ENCODE results near the gene ID4. TPM values are rescaled to one million over a fixed set of nuclear protein-coding genes. Genes with fewer than 3 reads are reported as not detected.

ID4 gene
- total RNA-seq, 2 experiments from 2014 or later = not detected

GRCh38 chr6:19811397-19812079, 25.6 kb upstream of the ID4 start:
- ChIA-PET CTCF (no interaction called here), POLR2A (no interaction called here)
- H3K27ac Mint-ChIP-seq = no peak overlapping the region
- peaks cover 2% of the 10 kb centered on the region for H3K9me3 Mint-ChIP-seq
- no peak overlapping the region for H3K4me3 Mint-ChIP-seq
- H3K27me3 Mint-ChIP-seq = peaks cover 4% of the 10 kb centered on the region
- H3K4me1 Mint-ChIP-seq (ENCODE audit: low read depth) = no peaks in the 10 kb centered on the region
- DNase-seq = no peak
- no peaks in the 10 kb centered on the region for H3K36me3 Mint-ChIP-seq
- intact Hi-C loops (cut with micrococcal nuclease) = no loop called here

- DNase-seq = no peak
- Mint-ChIP-seq H3K27ac (no peak overlapping the region), H3K4me1 (ENCODE audit: low read depth) (no peaks in the 10 kb centered on the region), H3K4me3 (no peak overlapping the region), H3K9me3 (peaks cover 9% of the 10 kb centered on the region), H3K27me3 (peaks cover 4% of the 10 kb centered on the region), H3K36me3 (no peaks in the 10 kb centered on the region)
- intact Hi-C loops (cut with micrococcal nuclease) = no loop called here
- ChIA-PET CTCF (no interaction called here), POLR2A (no interaction called here)
These were observed 24.6 kb upstream of the ID4 start for GRCh38 chr6:19812512-19813119.

GRCh38 chr6:19818805-19819204, 18.4 kb upstream of the ID4 start:
- Mint-ChIP-seq H3K4me1 (ENCODE audit: low read depth) (no peaks in the 10 kb centered on the region), H3K27ac (no peak overlapping the region), H3K9me3 (peaks cover 8% of the 10 kb centered on the region), H3K36me3 (no peaks in the 10 kb centered on the region), H3K4me3 (no peak overlapping the region), H3K27me3 (no peaks in the 10 kb centered on the region)
- DNase-seq = no peak
- CTCF ChIA-PET = no interaction called here
- POLR2A ChIA-PET = no interaction called here
- intact Hi-C loops (cut with micrococcal nuclease) = no loop called here

- Mint-ChIP-seq H3K4me3 (no peak overlapping the region), H3K9me3 (peaks cover 4% of the 10 kb centered on the region), H3K27ac (no peak overlapping the region), H3K27me3 (no peaks in the 10 kb centered on the region), H3K4me1 (ENCODE audit: low read depth) (no peaks in the 10 kb centered on the region), H3K36me3 (no peaks in the 10 kb centered on the region)
- no peak for DNase-seq
- intact Hi-C loops (cut with micrococcal nuclease) = no loop called here
- POLR2A ChIA-PET = no interaction called here
- CTCF ChIA-PET = no interaction called here
These were observed 12.9 kb upstream of the ID4 start for GRCh38 chr6:19824058-19824807.

GRCh38 chr6:19827247-19827646, 9.9 kb upstream of the ID4 start:
- no peak overlapping the region for H3K27ac Mint-ChIP-seq
- ChIA-PET POLR2A (no interaction called here), CTCF (no interaction called here)
- H3K27me3 Mint-ChIP-seq = no peaks in the 10 kb centered on the region
- peaks cover 4% of the 10 kb centered on the region for H3K9me3 Mint-ChIP-seq
- intact Hi-C loops (cut with micrococcal nuclease) = no loop called here
- no peak overlapping the region for H3K4me3 Mint-ChIP-seq
- H3K4me1 Mint-ChIP-seq (ENCODE audit: low read depth) = no peaks in the 10 kb centered on the region
- no peaks in the 10 kb centered on the region for H3K36me3 Mint-ChIP-seq
- DNase-seq = no peak

- no peaks in the 10 kb centered on the region for H3K27me3 Mint-ChIP-seq
- H3K4me3 Mint-ChIP-seq = no peak overlapping the region
- POLR2A ChIA-PET = no interaction called here
- H3K27ac Mint-ChIP-seq = no peak overlapping the region
- intact Hi-C loops (cut with micrococcal nuclease) = no loop called here
- no peaks in the 10 kb centered on the region for H3K4me1 Mint-ChIP-seq (ENCODE audit: low read depth)
- no peak for DNase-seq
- H3K9me3 Mint-ChIP-seq = peaks cover 4% of the 10 kb centered on the region
- no peaks in the 10 kb centered on the region for H3K36me3 Mint-ChIP-seq
- CTCF ChIA-PET = no interaction called here
These were observed 9.3 kb upstream of the ID4 start for GRCh38 chr6:19827903-19828302.

GRCh38 chr6:19830171-19830570, 7.0 kb upstream of the ID4 start:
- intact Hi-C loops (cut with micrococcal nuclease) = no loop called here

GRCh38 chr6:19831358-19831757, 5.8 kb upstream of the ID4 start:
- no peaks in the 10 kb centered on the region for H3K36me3 Mint-ChIP-seq
- intact Hi-C loops (cut with micrococcal nuclease) = no loop called here
- ChIA-PET CTCF (no interaction called here), POLR2A (no interaction called here)
- H3K27ac Mint-ChIP-seq = no peak overlapping the region
- no peaks in the 10 kb centered on the region for H3K4me1 Mint-ChIP-seq (ENCODE audit: low read depth)
- peaks cover 18% of the 10 kb centered on the region for H3K27me3 Mint-ChIP-seq
- no peak overlapping the region for H3K4me3 Mint-ChIP-seq
- DNase-seq = no peak
- peaks cover 4% of the 10 kb centered on the region for H3K9me3 Mint-ChIP-seq

More at GRCh38 chr6:19830171-19830570, 7.0 kb upstream of the ID4 start:
- no peaks in the 10 kb centered on the region for H3K4me1 Mint-ChIP-seq (ENCODE audit: low read depth)
- CTCF ChIA-PET = no interaction called here
- no peak for DNase-seq
- POLR2A ChIA-PET = no interaction called here
- no peak overlapping the region for H3K4me3 Mint-ChIP-seq
- H3K9me3 Mint-ChIP-seq = peaks cover 4% of the 10 kb centered on the region
- no peak overlapping the region for H3K27ac Mint-ChIP-seq
- peaks cover 9% of the 10 kb centered on the region for H3K27me3 Mint-ChIP-seq
- no peaks in the 10 kb centered on the region for H3K36me3 Mint-ChIP-seq

- Mint-ChIP-seq H3K4me3 (no peak overlapping the region), H3K36me3 (peaks cover under 1% of the 10 kb centered on the region), H3K9me3 (no peaks in the 10 kb centered on the region), H3K27me3 (peaks cover 29% of the 10 kb centered on the region), H3K4me1 (ENCODE audit: low read depth) (peaks cover under 1% of the 10 kb centered on the region), H3K27ac (no peak overlapping the region)
- ChIA-PET POLR2A (no interaction called here), CTCF (no interaction called here)
- intact Hi-C loops (cut with micrococcal nuclease) = no loop called here
- no peak for DNase-seq
These were observed 3.2 kb upstream of the ID4 start for GRCh38 chr6:19833947-19834346.

- POLR2A ChIA-PET = no interaction called here
- Mint-ChIP-seq H3K36me3 (peaks cover 4% of the 10 kb centered on the region), H3K4me3 (no peak overlapping the region), H3K27ac (no peak overlapping the region), H3K4me1 (ENCODE audit: low read depth) (peaks cover 5% of the 10 kb centered on the region), H3K27me3 (peaks cover 36% of the 10 kb centered on the region), H3K9me3 (no peaks in the 10 kb centered on the region)
- no peak for DNase-seq
- CTCF ChIA-PET = no interaction called here
- intact Hi-C loops (cut with micrococcal nuclease) = no loop called here
These were observed 2.3 kb upstream of the ID4 start for GRCh38 chr6:19834858-19835257.

- ChIA-PET POLR2A (no interaction called here), CTCF (no interaction called here)
- Mint-ChIP-seq H3K4me3 (no peak overlapping the region), H3K27ac (no peak overlapping the region), H3K9me3 (no peaks in the 10 kb centered on the region), H3K27me3 (peaks cover 42% of the 10 kb centered on the region), H3K36me3 (peaks cover 4% of the 10 kb centered on the region), H3K4me1 (ENCODE audit: low read depth) (peaks cover 5% of the 10 kb centered on the region)
- DNase-seq = no peak
- intact Hi-C loops (cut with micrococcal nuclease) = no loop called here
These were observed 1.6 kb upstream of the ID4 start for GRCh38 chr6:19835605-19836004.

GRCh38 chr6:19837511-19838441, 606 bp downstream of the ID4 start:
- ChIA-PET CTCF (no interaction called here), POLR2A (no interaction called here)
- DNase-seq = no peak
- H3K9me3 Mint-ChIP-seq = no peaks in the 10 kb centered on the region
- H3K4me3 Mint-ChIP-seq = no peak overlapping the region
- peaks cover 43% of the 10 kb centered on the region for H3K27me3 Mint-ChIP-seq
- intact Hi-C loops (cut with micrococcal nuclease) = no loop called here
- peaks cover 4% of the 10 kb centered on the region for H3K36me3 Mint-ChIP-seq
- H3K27ac Mint-ChIP-seq = no peak overlapping the region
- H3K4me1 Mint-ChIP-seq (ENCODE audit: low read depth) = peaks cover 5% of the 10 kb centered on the region
